ENCODE data around the gene MGST1.

The MGST1 gene

GRCh38 chr12:16347391-16348298 is at the start of gene MGST1:
MGST1 (plus strand) TSS chr12:16347645; CDS start chr12:16354253, 6,608 bp downstream.
- DNase-seq: no peak

- no peak for DNase-seq
These were observed 48.0 kb upstream of the MGST1 start for GRCh38 chr12:16299403-16299802.

GRCh38 chr12:16300122-16300521 is 47.3 kb upstream of the MGST1 start:
- DNase-seq: no peak

GRCh38 chr12:16300736-16301135 is 46.7 kb upstream of the MGST1 start:
- DNase-seq: no peak

GRCh38 chr12:16303939-16304338 is 43.5 kb upstream of the MGST1 start:
- no peak for DNase-seq

- no peak for DNase-seq
These were observed 39.5 kb upstream of the MGST1 start for GRCh38 chr12:16307856-16308475.

GRCh38 chr12:16310934-16311333 is 36.5 kb upstream of the MGST1 start:
- DNase-seq: no peak

GRCh38 chr12:16323010-16323409 is 24.4 kb upstream of the MGST1 start:
- no peak for DNase-seq

- no peak for DNase-seq
These were observed 23.8 kb upstream of the MGST1 start for GRCh38 chr12:16323638-16324037.

- DNase-seq: no peak
These were observed 23.2 kb upstream of the MGST1 start for GRCh38 chr12:16324272-16324671.

- no peak for DNase-seq
These were observed 22.7 kb upstream of the MGST1 start for GRCh38 chr12:16324772-16325171.

- peak; percentile 58 for DNase-seq
These were observed 22.0 kb upstream of the MGST1 start for GRCh38 chr12:16325426-16325825.

- DNase-seq: no peak
These were observed 19.5 kb upstream of the MGST1 start for GRCh38 chr12:16327963-16328362.

- no peak for DNase-seq
These were observed 17.9 kb upstream of the MGST1 start for GRCh38 chr12:16329594-16329993.

GRCh38 chr12:16330560-16330959 is 16.9 kb upstream of the MGST1 start:
- DNase-seq: no peak

GRCh38 chr12:16331998-16332397 is 15.4 kb upstream of the MGST1 start:
- DNase-seq: no peak

GRCh38 chr12:16335838-16336237 is 11.6 kb upstream of the MGST1 start:
- no peak for DNase-seq

- no peak for DNase-seq
These were observed 3.2 kb upstream of the MGST1 start for GRCh38 chr12:16344269-16344668.

- DNase-seq: no peak
These were observed 2.3 kb upstream of the MGST1 start for GRCh38 chr12:16345105-16345504.

- DNase-seq: no peak
These were observed 487 bp upstream of the MGST1 start for GRCh38 chr12:16346958-16347357.

- no peak for DNase-seq
These were observed 1.1 kb downstream of the MGST1 start for GRCh38 chr12:16348435-16349130.

GRCh38 chr12:16349131-16349460 is 1.7 kb downstream of the MGST1 start:
- no peak for DNase-seq

- DNase-seq: no peak
These were observed 3.2 kb downstream of the MGST1 start for GRCh38 chr12:16350682-16351081.

GRCh38 chr12:16352481-16352880 is 5.0 kb downstream of the MGST1 start:
- no peak for DNase-seq

Measured in NCI-H2107 (cell line).